Neural progenitor cell (in vitro differentiated cells): ENCODE measurements around the gene MEIS2. TPM values are rescaled to one million over a fixed set of nuclear protein-coding genes. Genes with fewer than 3 reads are reported as not detected.

Experiments
- DNase-seq: peaks from one replicate; pipeline ENCODE4 v3.0.0-alpha.2; 2016; ENCODE audit warnings: low spot score
- H2AFZ ChIP-seq: fragments of 200-600 bp; sonication (generic); replicated peaks from 2 replicates; pipeline ENCODE4 v1.6.1; 2016; ENCODE audit warnings: antibody characterized with exemption
- H3F3A ChIP-seq: fragments of 200-600 bp; sonication (generic); 2 replicates; pipeline ENCODE4 v1.6.1; 2016; ENCODE audit warnings: antibody characterized with exemption, low read depth
- H3K27ac ChIP-seq: fragments of 200-600 bp; sonication (generic); 2 replicates; pipeline ENCODE4 v1.5.1; 2016; ENCODE audit warnings: mild to moderate bottlenecking
- H3K27me3 ChIP-seq: fragments of 200-600 bp; sonication (generic); 2 replicates; pipeline ENCODE4 v1.6.1; 2016; ENCODE audit warnings: mild to moderate bottlenecking, moderate library complexity
- H3K36me3 ChIP-seq: fragments of 200-600 bp; sonication (generic); 2 replicates; pipeline ENCODE4 v1.5.1; 2016
- H3K4me1 ChIP-seq: fragments of 200-600 bp; sonication (generic); 2 replicates; pipeline ENCODE4 v1.6.1; 2016; ENCODE audit warnings: mixed run types
- H3K4me2 ChIP-seq: fragments of 200-600 bp; sonication (generic); 2 replicates; pipeline ENCODE4 v1.6.1; 2016
- H3K4me3 ChIP-seq: fragments of 200-600 bp; sonication (generic); 2 replicates; pipeline ENCODE4 v1.5.1; 2016
- H3K79me2 ChIP-seq: fragments of 200-600 bp; sonication (generic); 2 replicates; pipeline ENCODE4 v1.6.1; 2016; ENCODE audit warnings: low read depth
- H3K9ac ChIP-seq: fragments of 200-600 bp; sonication (generic); 2 replicates; pipeline ENCODE4 v1.6.1; 2016
- H3K9me3 ChIP-seq: fragments of 200-600 bp; sonication (generic); 2 replicates; pipeline ENCODE4 v1.5.1; 2016; ENCODE audit warnings: low read depth
- H4K20me1 ChIP-seq: fragments of 200-600 bp; sonication (generic); 2 replicates; pipeline ENCODE4 v1.6.1; 2016; ENCODE audit warnings: low read depth
- H3K27ac Mint-ChIP-seq: 3 replicates; pipeline ENCODE4 v1.8.0; 2021; ENCODE audit warnings: mixed read lengths
- H3K27me3 Mint-ChIP-seq: 2 replicates; pipeline ENCODE4 v1.8.0; 2022; ENCODE audit warnings: low read depth, mild to moderate bottlenecking, inconsistent platforms, moderate library complexity, mixed read lengths; ENCODE audit not compliant: insufficient read depth
- H3K36me3 Mint-ChIP-seq: 3 replicates; pipeline ENCODE4 v1.8.0; 2021; ENCODE audit warnings: mixed read lengths
- H3K4me1 Mint-ChIP-seq: 3 replicates; pipeline ENCODE4 v1.8.0; 2021; ENCODE audit warnings: mixed read lengths
- H3K4me3 Mint-ChIP-seq: 3 replicates; pipeline ENCODE4 v1.8.0; 2021; ENCODE audit warnings: mild to moderate bottlenecking, moderate library complexity, mixed read lengths
- H3K9me3 Mint-ChIP-seq: 3 replicates; pipeline ENCODE4 v1.8.0; 2020; ENCODE audit warnings: mixed read lengths
- EZH2 ChIP-seq: fragments of 200-600 bp; sonication (generic); IDR thresholded peaks from 2 replicates; pipeline ENCODE4 v1.6.1; 2017; ENCODE audit warnings: antibody characterized with exemption, mild to moderate bottlenecking, moderate library complexity
- EZH2phosphoT487 ChIP-seq: fragments of 200-600 bp; sonication (generic); IDR thresholded peaks from 2 replicates; pipeline ENCODE4 v1.6.1; 2017; ENCODE audit warnings: antibody characterized with exemption
- total RNA-seq: library from RNA; depleted of rRNA; stranded (reverse); fragments of >200 nt; gene quantifications from 2 replicates; pipeline ENCODE4 v1.2.3, GENCODE V29; 2015; ENCODE audit warnings: low replicate concordance
- TF ChIP-seq, protein P1 (sequence below): fragments of 200-600 bp; sonication (generic); IDR thresholded peaks from 2 replicates; pipeline ENCODE4 v1.5.1; 2017; ENCODE audit warnings: antibody characterized with exemption, mild to moderate bottlenecking

MEIS2 gene
- total RNA-seq, 1 donor from 2014 or later = 18.3 TPM

DNA sequence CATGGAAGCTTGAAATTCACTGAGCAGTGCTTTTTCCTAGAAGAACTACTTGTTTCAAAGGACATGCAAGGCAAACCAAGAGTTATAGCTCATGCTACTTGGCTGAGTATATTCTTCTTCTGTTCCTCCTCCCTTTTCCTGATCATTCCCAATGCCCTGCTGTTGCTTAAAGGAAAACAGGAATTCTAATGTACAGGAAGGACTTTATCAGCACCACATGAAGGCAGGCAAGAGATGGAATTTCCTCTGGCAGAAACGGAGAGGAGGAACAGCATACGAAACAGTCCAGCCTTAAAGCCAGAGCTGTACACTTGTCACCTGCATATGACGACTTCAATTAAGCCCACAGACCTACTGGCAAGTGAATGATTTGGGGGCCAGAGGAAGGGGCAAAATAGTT is 15.7 kb downstream of the MEIS2 start:
- no peaks in the 10 kb centered on the region for H3K27me3 Mint-ChIP-seq
- H3K27me3 ChIP-seq = no peaks in the 10 kb centered on the region
- TF ChIP-seq EZH2phosphoT487 = no peak
- no peak for TF ChIP-seq EZH2
- TF ChIP-seq, protein P1, sequence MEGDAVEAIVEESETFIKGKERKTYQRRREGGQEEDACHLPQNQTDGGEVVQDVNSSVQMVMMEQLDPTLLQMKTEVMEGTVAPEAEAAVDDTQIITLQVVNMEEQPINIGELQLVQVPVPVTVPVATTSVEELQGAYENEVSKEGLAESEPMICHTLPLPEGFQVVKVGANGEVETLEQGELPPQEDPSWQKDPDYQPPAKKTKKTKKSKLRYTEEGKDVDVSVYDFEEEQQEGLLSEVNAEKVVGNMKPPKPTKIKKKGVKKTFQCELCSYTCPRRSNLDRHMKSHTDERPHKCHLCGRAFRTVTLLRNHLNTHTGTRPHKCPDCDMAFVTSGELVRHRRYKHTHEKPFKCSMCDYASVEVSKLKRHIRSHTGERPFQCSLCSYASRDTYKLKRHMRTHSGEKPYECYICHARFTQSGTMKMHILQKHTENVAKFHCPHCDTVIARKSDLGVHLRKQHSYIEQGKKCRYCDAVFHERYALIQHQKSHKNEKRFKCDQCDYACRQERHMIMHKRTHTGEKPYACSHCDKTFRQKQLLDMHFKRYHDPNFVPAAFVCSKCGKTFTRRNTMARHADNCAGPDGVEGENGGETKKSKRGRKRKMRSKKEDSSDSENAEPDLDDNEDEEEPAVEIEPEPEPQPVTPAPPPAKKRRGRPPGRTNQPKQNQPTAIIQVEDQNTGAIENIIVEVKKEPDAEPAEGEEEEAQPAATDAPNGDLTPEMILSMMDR = no peak
- H3K9me3 Mint-ChIP-seq = no peaks in the 10 kb centered on the region
- no peaks in the 10 kb centered on the region for H3K9me3 ChIP-seq
- no peaks in the 10 kb centered on the region for H3K79me2 ChIP-seq
- H3K4me3 Mint-ChIP-seq = no peak overlapping the region
- no peak overlapping the region for H2AFZ ChIP-seq
- H3K27ac ChIP-seq = no peak overlapping the region
- H3K9ac ChIP-seq = no peak overlapping the region
- DNase-seq = no peak
- no peaks in the 10 kb centered on the region for H3K36me3 ChIP-seq
- H3F3A ChIP-seq = no peaks in the 10 kb centered on the region
- peaks cover 21% of the 10 kb centered on the region for H4K20me1 ChIP-seq
- peaks cover 27% of the 10 kb centered on the region for H3K4me1 ChIP-seq
- H3K4me2 ChIP-seq = no peak overlapping the region
- H3K36me3 Mint-ChIP-seq = peaks cover 6% of the 10 kb centered on the region
- no peak overlapping the region for H3K4me3 ChIP-seq
- H3K27ac Mint-ChIP-seq = no peak overlapping the region
- peaks cover 6% of the 10 kb centered on the region for H3K4me1 Mint-ChIP-seq

DNA sequence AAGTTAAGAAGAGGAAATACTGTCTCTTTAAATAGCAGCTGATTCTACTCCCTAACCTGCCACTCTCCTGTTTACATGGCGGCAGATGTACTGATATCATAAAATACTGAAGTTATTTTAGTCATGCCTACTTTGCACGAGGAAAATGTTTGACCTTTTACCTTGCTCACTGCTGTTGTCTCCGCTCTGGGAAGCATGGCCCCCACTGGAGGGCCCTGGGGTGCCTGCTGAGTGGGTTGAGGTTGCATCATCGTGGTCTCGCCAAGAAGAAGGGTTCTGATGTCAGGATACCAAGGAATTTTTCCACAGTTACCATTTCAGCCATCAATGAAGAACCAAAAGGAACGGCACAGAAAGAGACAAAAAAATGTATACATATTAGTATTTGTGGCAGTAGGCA is 16.7 kb downstream of the MEIS2 start:
- Histone ChIP-seq H3K27me3 (no peaks in the 10 kb centered on the region), H4K20me1 (peaks cover 21% of the 10 kb centered on the region), H3K4me1 (peaks cover 27% of the 10 kb centered on the region), H3K9me3 (no peaks in the 10 kb centered on the region), H3K79me2 (no peaks in the 10 kb centered on the region), H3K36me3 (no peaks in the 10 kb centered on the region), H3K27ac (no peak overlapping the region), H3K4me2 (no peak overlapping the region), H3K4me3 (no peak overlapping the region), H3K9ac (no peak overlapping the region), H2AFZ (no peak overlapping the region), H3F3A (no peaks in the 10 kb centered on the region)
- Mint-ChIP-seq H3K36me3 (peaks cover 6% of the 10 kb centered on the region), H3K4me3 (no peak overlapping the region), H3K27ac (no peak overlapping the region), H3K27me3 (no peaks in the 10 kb centered on the region), H3K9me3 (no peaks in the 10 kb centered on the region), H3K4me1 (peaks cover 7% of the 10 kb centered on the region)
- DNase-seq = no peak
- TF ChIP-seq EZH2 = no peak
- TF ChIP-seq EZH2phosphoT487 = no peak
- TF ChIP-seq, protein P1 = no peak

DNA sequence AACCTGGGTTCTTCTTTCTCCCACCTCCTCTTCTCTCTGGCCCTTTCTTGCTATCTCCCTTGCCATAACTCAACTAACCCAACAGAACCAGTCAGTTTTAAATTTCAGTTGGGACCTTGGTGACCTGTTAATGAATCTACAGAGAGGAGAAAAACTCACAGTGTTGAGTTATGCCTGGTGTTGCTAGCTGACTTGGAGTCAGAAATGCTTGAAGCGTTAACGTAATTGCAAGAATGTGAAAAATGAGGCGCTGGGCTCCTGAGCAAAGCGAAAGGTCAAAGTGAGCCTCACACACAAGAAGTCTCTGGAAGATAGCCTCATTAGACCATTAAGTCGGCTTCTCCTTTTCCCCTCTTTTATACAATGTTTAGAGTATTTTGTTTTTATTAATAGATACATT is 18.4 kb downstream of the MEIS2 start:
- Histone ChIP-seq H3K4me1 (peaks cover 27% of the 10 kb centered on the region), H3K4me3 (no peak overlapping the region), H3K9me3 (no peaks in the 10 kb centered on the region), H3K27me3 (no peaks in the 10 kb centered on the region), H3K9ac (no peak overlapping the region), H3K27ac (no peak overlapping the region), H3K79me2 (no peaks in the 10 kb centered on the region), H2AFZ (no peak overlapping the region), H3F3A (no peaks in the 10 kb centered on the region), H3K4me2 (no peak overlapping the region), H3K36me3 (no peaks in the 10 kb centered on the region), H4K20me1 (peaks cover 21% of the 10 kb centered on the region)
- no peak overlapping the region for H3K27ac Mint-ChIP-seq
- TF ChIP-seq, protein P1 = no peak
- TF ChIP-seq EZH2 = no peak
- no peak for TF ChIP-seq EZH2phosphoT487
- H3K27me3 Mint-ChIP-seq = no peaks in the 10 kb centered on the region
- H3K4me1 Mint-ChIP-seq = peaks cover 10% of the 10 kb centered on the region
- no peak overlapping the region for H3K4me3 Mint-ChIP-seq
- peaks cover 4% of the 10 kb centered on the region for H3K36me3 Mint-ChIP-seq
- H3K9me3 Mint-ChIP-seq = no peaks in the 10 kb centered on the region
- DNase-seq = no peak
